ENCODE results near the gene TNN. TPM values are rescaled to one million over a fixed set of nuclear protein-coding genes. Genes with fewer than 3 reads are reported as not detected.

The TNN gene
- total RNA-seq, 3 donors from 2014 or later = 0.06 TPM; not detected in 2

DNA sequence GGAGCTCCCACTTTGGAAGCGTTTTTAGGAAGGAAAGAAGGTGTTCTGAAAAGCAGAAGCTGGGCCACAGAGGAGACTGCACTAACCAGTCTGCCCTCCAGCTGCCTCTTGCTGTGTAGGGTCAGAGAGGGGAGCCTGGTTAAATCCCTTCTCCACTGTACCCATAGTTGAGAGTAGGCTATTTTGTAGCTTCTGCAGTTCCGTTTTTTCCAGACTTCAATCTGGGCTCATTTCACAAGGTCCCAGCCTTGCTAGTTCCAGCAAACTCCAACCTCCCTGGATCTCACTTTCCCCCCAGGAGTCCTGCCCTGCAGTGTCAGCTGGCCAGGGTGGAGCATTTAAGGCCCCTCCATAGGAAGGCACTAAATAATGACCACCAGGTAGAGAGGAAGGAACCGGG lies 11.0 kb downstream of the TNN start:
- no peak for DNase-seq
- H3K9me3 ChIP-seq = no peaks in the 10 kb centered on the region
- intact Hi-C loops (cut with DNase I, micrococcal nuclease) = no loop called here
- no peaks in the 10 kb centered on the region for H3K36me3 ChIP-seq (ENCODE audit: low read depth)
- TF ChIP-seq, protein P1, sequence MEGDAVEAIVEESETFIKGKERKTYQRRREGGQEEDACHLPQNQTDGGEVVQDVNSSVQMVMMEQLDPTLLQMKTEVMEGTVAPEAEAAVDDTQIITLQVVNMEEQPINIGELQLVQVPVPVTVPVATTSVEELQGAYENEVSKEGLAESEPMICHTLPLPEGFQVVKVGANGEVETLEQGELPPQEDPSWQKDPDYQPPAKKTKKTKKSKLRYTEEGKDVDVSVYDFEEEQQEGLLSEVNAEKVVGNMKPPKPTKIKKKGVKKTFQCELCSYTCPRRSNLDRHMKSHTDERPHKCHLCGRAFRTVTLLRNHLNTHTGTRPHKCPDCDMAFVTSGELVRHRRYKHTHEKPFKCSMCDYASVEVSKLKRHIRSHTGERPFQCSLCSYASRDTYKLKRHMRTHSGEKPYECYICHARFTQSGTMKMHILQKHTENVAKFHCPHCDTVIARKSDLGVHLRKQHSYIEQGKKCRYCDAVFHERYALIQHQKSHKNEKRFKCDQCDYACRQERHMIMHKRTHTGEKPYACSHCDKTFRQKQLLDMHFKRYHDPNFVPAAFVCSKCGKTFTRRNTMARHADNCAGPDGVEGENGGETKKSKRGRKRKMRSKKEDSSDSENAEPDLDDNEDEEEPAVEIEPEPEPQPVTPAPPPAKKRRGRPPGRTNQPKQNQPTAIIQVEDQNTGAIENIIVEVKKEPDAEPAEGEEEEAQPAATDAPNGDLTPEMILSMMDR (IDR thresholded peaks at IDR 0.05) = no peak
- ATAC-seq = no peak
- no peak overlapping the region for H3K4me3 ChIP-seq
- H3K4me1 ChIP-seq (ENCODE audit: low read depth) = no peaks in the 10 kb centered on the region

DNA sequence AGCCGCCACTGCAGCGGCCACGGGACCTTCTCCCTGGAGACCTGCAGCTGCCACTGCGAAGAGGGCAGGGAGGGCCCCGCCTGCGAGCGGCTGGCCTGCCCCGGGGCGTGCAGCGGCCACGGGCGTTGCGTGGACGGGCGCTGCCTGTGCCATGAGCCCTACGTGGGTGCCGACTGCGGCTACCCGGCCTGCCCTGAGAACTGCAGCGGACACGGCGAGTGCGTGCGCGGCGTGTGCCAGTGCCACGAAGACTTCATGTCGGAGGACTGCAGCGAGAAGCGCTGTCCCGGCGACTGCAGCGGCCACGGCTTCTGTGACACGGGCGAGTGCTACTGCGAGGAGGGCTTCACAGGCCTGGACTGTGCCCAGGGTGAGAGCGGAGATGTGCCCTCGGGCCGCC lies 11.7 kb downstream of the TNN start:
- intact Hi-C loops (cut with DNase I, micrococcal nuclease) = no loop called here

DNA sequence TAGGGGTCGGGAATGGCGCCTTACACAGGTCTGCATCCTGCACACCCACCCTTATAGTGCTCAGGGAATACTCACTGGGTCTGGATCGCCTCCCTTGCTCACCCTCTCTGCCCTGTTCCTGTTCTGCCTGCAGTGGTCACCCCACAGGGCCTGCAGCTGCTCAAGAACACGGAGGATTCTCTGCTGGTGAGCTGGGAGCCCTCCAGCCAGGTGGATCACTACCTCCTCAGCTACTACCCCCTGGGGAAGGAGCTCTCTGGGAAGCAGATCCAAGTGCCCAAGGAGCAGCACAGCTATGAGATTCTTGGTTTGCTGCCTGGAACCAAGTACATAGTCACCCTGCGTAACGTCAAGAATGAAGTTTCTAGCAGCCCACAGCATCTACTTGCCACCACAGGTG lies 12.4 kb downstream of the TNN start:
- Histone ChIP-seq H3K9me3 (no peaks in the 10 kb centered on the region), H3K4me1 (ENCODE audit: low read depth) (no peaks in the 10 kb centered on the region), H3K36me3 (ENCODE audit: low read depth) (no peaks in the 10 kb centered on the region), H3K4me3 (no peak overlapping the region)
- DNase-seq = no peak
- TF ChIP-seq, protein P1 (IDR thresholded peaks at IDR 0.05) = no peak
- intact Hi-C loops (cut with DNase I, micrococcal nuclease) = no loop called here
- ATAC-seq = no peak

More for the DNA sequence above, 11.7 kb downstream of the TNN start:
- no peaks in the 10 kb centered on the region for H3K4me1 ChIP-seq (ENCODE audit: low read depth)
- no peak overlapping the region for H3K4me3 ChIP-seq
- ATAC-seq (no peak), DNase-seq (no peak)
- H3K36me3 ChIP-seq (ENCODE audit: low read depth) = no peaks in the 10 kb centered on the region
- TF ChIP-seq, protein P1 (IDR thresholded peaks at IDR 0.05) = no peak
- H3K9me3 ChIP-seq = no peaks in the 10 kb centered on the region

DNA sequence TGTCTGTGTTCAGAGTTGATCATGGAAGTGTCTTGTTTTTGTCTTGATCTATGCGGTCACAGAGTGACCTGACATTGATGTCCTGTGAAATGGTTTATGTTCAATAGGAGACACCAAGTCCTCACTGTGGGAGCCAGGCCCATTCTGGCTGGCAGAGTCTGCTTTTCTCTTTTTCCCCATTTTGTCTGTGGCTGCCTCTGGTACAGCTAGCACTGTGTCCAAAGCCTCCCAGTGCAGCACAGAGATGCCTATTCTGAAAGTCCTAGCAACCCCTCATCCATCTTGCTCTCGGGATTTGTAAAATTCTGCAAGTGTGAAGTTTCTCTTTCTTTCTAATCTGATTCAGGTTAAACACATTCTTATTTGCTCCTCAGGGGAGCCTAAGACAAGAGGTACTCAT lies 14.3 kb downstream of the TNN start:
- TF ChIP-seq, protein P1 (IDR thresholded peaks at IDR 0.05) = no peak
- no peak for ATAC-seq
- DNase-seq = no peak
- intact Hi-C loops (cut with DNase I, micrococcal nuclease) = no loop called here
- Histone ChIP-seq H3K9me3 (no peaks in the 10 kb centered on the region), H3K4me3 (no peak overlapping the region), H3K4me1 (ENCODE audit: low read depth) (no peaks in the 10 kb centered on the region), H3K36me3 (ENCODE audit: low read depth) (no peaks in the 10 kb centered on the region)

DNA sequence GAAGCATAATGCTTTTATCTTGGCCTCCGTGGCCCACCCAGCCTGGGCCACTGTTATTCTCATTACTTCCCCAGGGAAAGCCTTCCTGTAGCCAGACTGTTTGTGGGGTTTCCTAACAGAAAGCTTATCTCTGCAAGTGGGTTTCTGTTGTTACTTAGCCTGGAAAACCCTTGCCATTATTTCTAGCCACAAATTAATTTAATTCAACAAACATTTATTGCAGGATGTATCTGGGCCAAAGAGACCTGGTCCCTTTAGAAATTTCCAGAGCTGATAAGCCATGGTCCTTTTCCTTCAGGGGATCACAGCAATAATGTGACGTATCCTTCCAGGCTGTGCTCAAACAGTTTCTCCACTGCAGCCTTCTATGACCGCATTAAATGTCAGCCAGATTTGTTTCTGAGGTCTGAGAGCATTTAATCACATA lies 20.9 kb downstream of the TNN start:
- no peaks in the 10 kb centered on the region for H3K36me3 ChIP-seq (ENCODE audit: low read depth)
- no peaks in the 10 kb centered on the region for H3K4me1 ChIP-seq (ENCODE audit: low read depth)
- H3K9me3 ChIP-seq = no peaks in the 10 kb centered on the region
- TF ChIP-seq, protein P1 (IDR thresholded peaks at IDR 0.05) = no peak
- ATAC-seq (no peak), DNase-seq (no peak)
- H3K4me3 ChIP-seq = no peak overlapping the region
- intact Hi-C loops (cut with DNase I, micrococcal nuclease) = no loop called here

DNA sequence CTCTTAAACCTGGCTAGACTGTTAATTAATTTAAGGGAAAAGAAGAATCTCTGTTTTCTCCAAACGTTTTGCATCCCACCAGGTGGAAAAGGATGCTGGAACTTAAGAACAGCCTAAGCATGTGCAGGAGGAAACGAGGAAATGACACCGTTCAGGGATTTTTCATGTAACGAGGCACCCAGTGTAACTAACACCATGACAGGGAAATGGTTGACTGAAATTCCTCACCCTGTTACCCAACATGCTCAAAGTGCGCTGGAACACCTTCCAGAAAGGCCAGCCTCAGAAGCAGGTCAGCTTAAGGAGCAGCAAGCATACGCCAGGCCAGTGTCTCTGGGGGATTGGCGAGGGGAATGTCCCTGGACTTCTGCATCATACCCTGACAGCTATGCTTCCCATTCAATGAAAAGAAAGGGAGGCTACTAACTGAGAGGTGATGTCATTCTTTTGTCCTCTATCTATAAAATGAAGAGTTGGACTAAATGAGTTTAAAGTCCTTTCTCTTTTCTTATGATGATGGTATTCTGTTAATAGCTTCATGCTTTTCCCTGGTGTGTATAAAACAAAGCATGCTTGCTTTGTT lies 21.6 kb downstream of the TNN start:
- intact Hi-C loops (cut with DNase I, micrococcal nuclease) = no loop called here
- no peaks in the 10 kb centered on the region for H3K9me3 ChIP-seq
- H3K36me3 ChIP-seq (ENCODE audit: low read depth) = no peaks in the 10 kb centered on the region
- H3K4me1 ChIP-seq (ENCODE audit: low read depth) = no peaks in the 10 kb centered on the region
- DNase-seq (no peak), ATAC-seq (peak; percentile 36)
- no peak overlapping the region for H3K4me3 ChIP-seq
- TF ChIP-seq, protein P1 (IDR thresholded peaks at IDR 0.05) = no peak

All from mucosa of descending colon (tissue), 3 donors.